ENCODE measurements around the gene RPL32. TPM values are rescaled to one million over a fixed set of nuclear protein-coding genes. Genes with fewer than 3 reads are reported as not detected.

The RPL32 gene
- total and polyA plus RNA-seq, 4 donors = 1,163 to 3,171 (median 1,500) TPM

GRCh38 chr3:12839156-12839946 lies 2.0 kb downstream of the RPL32 start:
- H3K27ac ChIP-seq (ENCODE audit: low read depth in 1 of 2, low read length in 1 of 2) = no peak overlapping the region
- DNase-seq (no peak), ATAC-seq (ENCODE audit: insufficient read depth, low FRiP score) (no peak)
- no peaks in the 10 kb centered on the region for H3K27me3 ChIP-seq (ENCODE audit: control insufficient read depth in 3 of 3, insufficient read depth in 3 of 3, low read length in 2 of 3)
- H3K36me3 ChIP-seq (ENCODE audit: control insufficient read depth in 4 of 4, insufficient read depth in 4 of 4, low read length in 4 of 4) = peaks cover 28 to 38% (median 34%) of the 10 kb centered on the region in 4 donors
- H3K9me3 ChIP-seq (ENCODE audit: control insufficient read depth in 4 of 4, insufficient read depth in 3 of 4, low read length in 3 of 4) = no peaks in the 10 kb centered on the region
- peak overlapping the region; percentile 43 to 96 for H3K9ac ChIP-seq (ENCODE audit: insufficient read depth in 1 of 2, low read length in 2 of 2)
- TF ChIP-seq, protein P1, sequence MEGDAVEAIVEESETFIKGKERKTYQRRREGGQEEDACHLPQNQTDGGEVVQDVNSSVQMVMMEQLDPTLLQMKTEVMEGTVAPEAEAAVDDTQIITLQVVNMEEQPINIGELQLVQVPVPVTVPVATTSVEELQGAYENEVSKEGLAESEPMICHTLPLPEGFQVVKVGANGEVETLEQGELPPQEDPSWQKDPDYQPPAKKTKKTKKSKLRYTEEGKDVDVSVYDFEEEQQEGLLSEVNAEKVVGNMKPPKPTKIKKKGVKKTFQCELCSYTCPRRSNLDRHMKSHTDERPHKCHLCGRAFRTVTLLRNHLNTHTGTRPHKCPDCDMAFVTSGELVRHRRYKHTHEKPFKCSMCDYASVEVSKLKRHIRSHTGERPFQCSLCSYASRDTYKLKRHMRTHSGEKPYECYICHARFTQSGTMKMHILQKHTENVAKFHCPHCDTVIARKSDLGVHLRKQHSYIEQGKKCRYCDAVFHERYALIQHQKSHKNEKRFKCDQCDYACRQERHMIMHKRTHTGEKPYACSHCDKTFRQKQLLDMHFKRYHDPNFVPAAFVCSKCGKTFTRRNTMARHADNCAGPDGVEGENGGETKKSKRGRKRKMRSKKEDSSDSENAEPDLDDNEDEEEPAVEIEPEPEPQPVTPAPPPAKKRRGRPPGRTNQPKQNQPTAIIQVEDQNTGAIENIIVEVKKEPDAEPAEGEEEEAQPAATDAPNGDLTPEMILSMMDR (IDR thresholded peaks at IDR 0.05; ENCODE audit: control extremely low read depth, extremely low read depth) = no peak
- H3K4me3 ChIP-seq = no peak overlapping the region
- 74 to 82% methylated on average over 11 of the region's 11 CpGs for WGBS, 2 donors
- peaks cover 0 to 19% (median 9%) of the 10 kb centered on the region in 5 donors for H3K4me1 ChIP-seq (ENCODE audit: control insufficient read depth in 5 of 5, insufficient read depth in 5 of 5, low read length in 5 of 5)

DNA sequence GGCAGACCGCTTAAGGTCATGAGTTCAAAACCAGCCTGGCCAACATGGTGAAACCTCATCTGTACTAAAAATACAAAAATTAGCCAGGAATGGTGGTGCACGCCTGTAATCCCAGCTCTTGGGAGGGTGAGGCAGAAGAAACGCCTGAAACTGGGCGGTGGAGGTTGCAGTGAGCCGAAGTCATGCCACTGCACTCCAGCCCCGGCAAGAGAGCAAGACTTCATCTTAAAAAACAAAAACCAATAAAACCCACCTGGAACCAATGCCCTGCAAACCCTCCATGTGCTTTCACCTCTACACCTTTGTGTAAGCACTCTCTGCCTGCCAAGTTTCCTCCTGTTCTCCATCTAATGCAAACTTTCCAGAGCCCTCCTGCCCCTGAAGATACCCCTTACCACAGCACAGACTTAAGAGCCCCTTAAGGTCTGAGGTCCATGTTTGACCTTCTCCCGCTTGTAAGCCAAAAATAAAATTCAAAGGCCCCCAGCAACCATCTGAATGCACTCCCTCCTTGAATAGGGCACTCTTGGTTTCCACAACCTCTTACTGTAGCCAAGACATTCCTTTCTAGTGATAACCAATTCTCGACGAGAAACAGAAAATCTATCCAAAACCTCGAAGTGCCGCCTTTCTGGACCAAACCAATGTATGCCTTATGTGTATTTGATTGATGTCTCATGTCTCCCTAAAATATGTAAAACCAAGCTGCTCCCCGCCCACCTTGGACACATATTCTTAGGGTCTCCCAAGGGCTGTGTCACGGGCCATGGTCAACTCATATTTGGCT lies 3.0 kb downstream of the RPL32 start:
- Histone ChIP-seq H3K9ac (ENCODE audit: insufficient read depth in 1 of 2, low read length in 2 of 2) (no peak overlapping the region), H3K4me1 (ENCODE audit: control insufficient read depth in 5 of 5, insufficient read depth in 5 of 5, low read length in 5 of 5) (peaks cover 0 to 19% (median 9%) of the 10 kb centered on the region in 5 donors), H3K27ac (ENCODE audit: low read depth in 1 of 2, low read length in 1 of 2) (no peak overlapping the region), H3K4me3 (no peak overlapping the region), H3K9me3 (ENCODE audit: control insufficient read depth in 4 of 4, insufficient read depth in 3 of 4, low read length in 3 of 4) (no peaks in the 10 kb centered on the region), H3K27me3 (ENCODE audit: control insufficient read depth in 3 of 3, insufficient read depth in 3 of 3, low read length in 2 of 3) (no peaks in the 10 kb centered on the region), H3K36me3 (ENCODE audit: control insufficient read depth in 4 of 4, insufficient read depth in 4 of 4, low read length in 4 of 4) (peaks cover 35 to 42% (median 39%) of the 10 kb centered on the region in 4 donors)
- DNase-seq (no peak), ATAC-seq (ENCODE audit: insufficient read depth, low FRiP score) (no peak)
- WGBS, 2 donors = 72 to 84% methylated on average over 13 of the region's 13 CpGs
- TF ChIP-seq, protein P1 (IDR thresholded peaks at IDR 0.05; ENCODE audit: control extremely low read depth, extremely low read depth) = no peak

DNA sequence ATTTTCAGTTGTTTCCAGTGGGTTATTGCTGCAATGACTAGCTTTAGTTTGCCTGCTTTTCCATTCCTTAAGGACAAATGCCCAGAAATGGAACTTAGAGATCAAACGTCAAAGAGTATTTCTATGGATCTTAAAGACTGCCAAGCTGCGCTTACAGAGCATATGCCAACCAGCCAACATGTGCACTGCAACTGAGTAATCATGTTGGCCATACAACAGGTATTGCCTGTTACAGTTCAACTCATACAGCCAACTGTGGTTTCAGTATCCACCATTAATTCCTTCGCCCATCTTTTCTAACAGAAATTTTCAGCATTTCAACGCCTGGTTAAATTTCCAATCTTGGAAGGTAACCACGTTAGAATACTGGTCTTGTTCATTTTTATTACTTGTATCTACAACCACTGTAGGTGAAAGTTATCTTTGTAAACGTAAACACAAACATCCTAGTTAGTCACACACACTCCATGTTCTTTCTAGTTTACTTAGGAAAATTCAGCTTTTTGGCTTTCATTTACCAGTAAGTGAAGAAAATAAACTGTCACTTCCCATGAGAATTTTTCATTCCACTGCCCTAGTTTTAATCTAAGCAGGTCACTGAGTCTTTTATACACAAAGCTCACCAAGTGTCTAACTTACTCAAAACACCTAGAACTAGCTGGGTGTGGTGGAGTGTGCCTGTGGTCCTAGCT lies 3.9 kb downstream of the RPL32 start:
- Histone ChIP-seq H3K9ac (ENCODE audit: insufficient read depth in 1 of 2, low read length in 2 of 2) (peak overlapping the region in 1 of 2 donors; percentile 39), H3K27ac (ENCODE audit: low read depth in 1 of 2, low read length in 1 of 2) (no peak overlapping the region), H3K9me3 (ENCODE audit: control insufficient read depth in 4 of 4, insufficient read depth in 3 of 4, low read length in 3 of 4) (no peaks in the 10 kb centered on the region), H3K4me3 (no peak overlapping the region), H3K36me3 (ENCODE audit: control insufficient read depth in 4 of 4, insufficient read depth in 4 of 4, low read length in 4 of 4) (peaks cover 38 to 44% (median 42%) of the 10 kb centered on the region in 4 donors), H3K27me3 (ENCODE audit: control insufficient read depth in 3 of 3, insufficient read depth in 3 of 3, low read length in 2 of 3) (no peaks in the 10 kb centered on the region), H3K4me1 (ENCODE audit: control insufficient read depth in 5 of 5, insufficient read depth in 5 of 5, low read length in 5 of 5) (peaks cover 0 to 19% (median 9%) of the 10 kb centered on the region in 5 donors)
- ATAC-seq (ENCODE audit: insufficient read depth, low FRiP score) (no peak), DNase-seq (no peak)
- TF ChIP-seq, protein P1 (IDR thresholded peaks at IDR 0.05; ENCODE audit: control extremely low read depth, extremely low read depth) = no peak
- WGBS, 2 donors = 78 to 84% methylated on average over 6 of the region's 6 CpGs

Data from lung (tissue), 12 donors.